ENCODE data around the gene TP53AIP1.

TP53AIP1 gene

GRCh38 chr11:128942272-128942612 is 429 bp downstream of the TP53AIP1 start:
- DNase-seq, result no peak

GRCh38 chr11:128941573-128942271 is 949 bp downstream of the TP53AIP1 start:
- no peak for DNase-seq

DNA sequence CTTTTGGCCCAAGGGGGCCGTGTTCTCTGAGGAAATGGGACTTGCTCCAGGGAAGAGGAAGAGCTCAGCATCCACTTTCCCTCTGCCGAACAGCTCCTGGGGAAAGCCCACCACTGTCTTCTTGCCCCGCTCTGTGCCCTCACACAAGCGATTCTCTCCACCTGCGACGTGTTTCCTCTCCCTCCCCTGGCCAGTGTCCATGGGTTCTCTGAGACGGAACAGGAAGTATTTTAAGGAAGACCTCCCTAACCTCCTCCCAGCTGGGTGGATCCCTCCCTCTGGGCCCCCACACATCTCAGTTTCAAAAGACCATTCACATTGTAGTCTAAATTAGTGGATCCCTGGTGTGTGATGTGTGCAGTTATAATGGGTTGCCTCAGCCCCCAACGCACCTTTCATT is 1.6 kb downstream of the TP53AIP1 start:
- DNase-seq, result no peak

DNA sequence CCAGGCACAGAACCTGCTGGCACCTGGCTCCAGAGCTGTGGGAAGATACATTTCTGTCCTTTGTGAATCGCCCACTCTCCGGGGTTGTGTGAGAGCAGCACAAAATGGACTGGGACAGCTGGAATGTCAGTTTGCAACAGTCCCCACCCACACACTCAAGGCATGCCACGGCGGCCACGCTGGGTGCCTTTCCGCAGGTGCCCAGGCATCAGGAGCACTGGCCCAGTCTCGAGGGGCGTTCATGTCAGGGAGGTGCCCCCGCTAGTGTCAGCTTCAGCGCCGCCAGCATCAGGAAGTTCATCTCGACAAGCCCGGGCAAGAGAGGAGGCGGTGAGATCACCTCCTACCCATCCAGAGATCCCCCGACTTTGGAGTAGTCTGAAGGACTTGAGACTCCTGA is 2.1 kb downstream of the TP53AIP1 start:
- no peak for DNase-seq

GRCh38 chr11:128940156-128940555 is 2.5 kb downstream of the TP53AIP1 start:
- DNase-seq, result no peak

GRCh38 chr11:128939591-128939990 is 3.1 kb downstream of the TP53AIP1 start:
- DNase-seq, result no peak

- DNase-seq, result no peak
These were observed 4.3 kb downstream of the TP53AIP1 start for GRCh38 chr11:128938156-128938885.

- no peak for DNase-seq
These were observed 5.2 kb downstream of the TP53AIP1 start for GRCh38 chr11:128937480-128937879.

GRCh38 chr11:128936606-128937251 is 5.9 kb downstream of the TP53AIP1 start:
- DNase-seq, result no peak

GRCh38 chr11:128934926-128935325 is 7.7 kb downstream of the TP53AIP1 start:
- no peak for DNase-seq

DNA sequence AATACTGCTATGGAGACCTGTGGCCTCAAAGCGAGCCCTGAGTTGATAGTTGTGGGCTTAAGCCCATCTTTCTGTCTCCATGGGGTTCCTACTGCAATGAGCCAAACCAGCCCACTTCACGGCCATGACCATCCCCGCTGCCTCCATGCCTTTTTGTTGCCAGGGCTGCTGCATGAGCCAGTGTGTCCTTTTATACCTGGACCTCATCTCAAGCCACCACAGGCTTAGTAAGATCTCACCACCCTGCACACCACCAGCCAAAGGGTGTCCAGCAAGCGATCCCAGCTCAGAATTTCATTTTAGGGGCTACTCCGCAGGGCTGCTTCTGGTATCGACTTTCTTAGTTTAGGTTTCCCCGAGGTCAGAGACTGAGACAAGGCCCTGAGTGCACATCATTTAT is 8.3 kb downstream of the TP53AIP1 start:
- DNase-seq, result no peak

GRCh38 chr11:128933481-128934178 is 9.0 kb downstream of the TP53AIP1 start:
- no peak for DNase-seq

- DNase-seq, result no peak
These were observed 11.0 kb downstream of the TP53AIP1 start for GRCh38 chr11:128931668-128932067.

GRCh38 chr11:128931066-128931465 is 11.6 kb downstream of the TP53AIP1 start:
- DNase-seq, result no peak

DNA sequence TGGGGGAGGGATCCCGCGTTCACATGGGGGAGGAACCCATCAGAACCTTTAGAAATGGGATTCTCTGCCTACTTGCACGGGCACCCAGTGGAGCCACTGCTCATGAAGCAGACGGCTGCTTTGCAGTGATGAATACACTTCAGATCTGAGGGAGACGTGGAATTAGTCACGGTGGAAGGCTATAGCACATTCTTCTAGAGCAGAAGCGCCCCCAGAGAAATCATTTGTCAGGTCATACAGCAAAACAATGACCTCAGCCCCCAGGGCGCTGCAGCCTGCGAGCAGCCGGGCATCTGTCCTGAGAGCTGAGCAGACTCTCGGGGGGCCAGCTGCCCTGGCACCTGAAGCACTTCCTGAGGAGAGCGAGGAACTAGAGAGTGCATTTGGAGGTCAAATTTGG is 12.7 kb downstream of the TP53AIP1 start:
- no peak for DNase-seq

DNA sequence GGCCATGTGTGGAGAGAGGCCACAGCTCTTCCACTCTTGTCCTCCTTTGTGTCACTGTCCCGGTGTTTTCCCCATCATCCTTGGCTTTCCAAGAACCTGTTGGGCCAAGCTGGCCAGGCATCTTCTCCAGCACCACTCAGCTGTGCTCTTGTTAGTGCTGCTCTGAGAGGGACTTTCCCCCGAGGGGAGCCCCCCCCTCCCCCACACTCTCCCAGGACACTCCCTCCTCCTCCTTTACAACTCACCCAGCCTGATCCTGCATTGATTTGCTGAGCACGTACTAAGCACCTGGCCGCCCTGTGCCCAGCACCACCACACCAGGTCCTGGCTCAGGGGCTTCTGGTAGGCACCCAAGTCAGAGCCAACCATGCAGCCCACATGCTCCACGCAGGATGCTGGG is 13.2 kb downstream of the TP53AIP1 start:
- DNase-seq, result no peak

DNA sequence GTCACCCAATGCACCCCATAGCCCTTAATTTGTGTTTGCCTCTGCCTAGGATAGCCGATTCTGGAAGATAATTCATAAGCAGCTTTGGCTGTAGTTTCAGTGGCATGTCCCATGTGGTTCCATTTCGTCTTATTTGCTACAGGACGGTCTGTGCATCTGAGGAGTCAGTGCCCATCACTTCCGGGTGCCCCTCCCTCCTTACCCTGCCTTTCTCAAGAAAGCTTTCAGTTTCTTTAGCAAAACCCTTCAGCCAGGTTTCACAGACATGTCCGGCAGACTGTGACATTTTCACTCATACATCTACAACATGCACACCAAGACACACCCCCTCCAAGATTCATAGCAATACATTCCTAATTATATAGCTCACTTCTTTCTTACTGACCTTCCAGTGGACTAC is 14.3 kb downstream of the TP53AIP1 start:
- DNase-seq, result no peak

- no peak for DNase-seq
These were observed 14.9 kb downstream of the TP53AIP1 start for GRCh38 chr11:128927683-128928336.

DNA sequence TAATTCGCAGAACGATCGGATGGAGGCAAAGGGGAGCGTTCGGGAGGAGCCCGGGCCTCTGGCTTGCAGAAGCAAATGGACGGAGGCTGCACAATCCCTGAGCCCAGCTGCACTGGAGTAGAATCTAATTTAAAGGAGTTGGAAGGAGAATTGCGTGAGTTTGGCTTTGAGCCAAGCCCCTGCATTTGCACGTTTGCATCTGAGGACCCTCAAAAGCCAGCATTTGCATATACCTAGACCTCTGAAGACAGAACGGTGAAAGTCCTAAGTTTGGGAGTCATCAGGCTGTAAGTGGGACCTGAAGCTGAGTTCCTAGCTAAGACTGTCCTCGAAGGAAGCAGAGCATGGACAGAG is 15.6 kb downstream of the TP53AIP1 start:
- DNase-seq, result no peak

DNA sequence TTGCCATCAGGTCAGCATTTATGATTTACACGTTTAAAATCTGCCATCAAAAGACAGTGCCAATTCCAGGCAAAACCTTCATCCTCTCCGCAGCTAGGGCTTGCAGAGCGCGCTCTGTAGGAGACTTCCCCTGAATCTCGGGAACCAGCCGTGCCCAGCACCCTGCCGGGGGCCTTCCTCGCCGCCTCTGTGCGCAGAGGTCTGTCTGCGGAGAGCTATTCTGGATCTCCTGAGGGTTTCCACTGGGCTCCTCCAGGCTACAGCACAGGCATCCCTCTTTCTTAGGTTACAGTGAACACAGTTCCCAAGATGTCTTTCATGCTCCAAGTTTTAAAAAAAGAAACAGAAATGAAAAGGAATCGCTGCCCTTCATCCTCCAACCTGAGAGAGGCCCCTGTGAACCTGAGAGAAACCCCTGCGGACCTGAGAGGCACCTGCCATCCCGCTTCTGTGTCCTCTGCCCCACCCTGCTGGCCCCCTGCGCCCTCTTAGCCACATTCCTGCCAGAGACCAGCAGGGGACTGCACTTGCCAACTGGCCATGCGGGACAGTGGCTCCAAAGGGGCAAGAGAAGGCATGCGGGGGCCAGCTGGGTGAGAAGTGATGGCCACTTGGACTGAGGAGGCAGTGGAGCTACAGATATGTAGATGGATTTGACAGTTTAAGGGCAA is 16.1 kb downstream of the TP53AIP1 start:
- DNase-seq, result no peak

- DNase-seq, result no peak
These were observed 16.7 kb downstream of the TP53AIP1 start for GRCh38 chr11:128926000-128926399.

DNA sequence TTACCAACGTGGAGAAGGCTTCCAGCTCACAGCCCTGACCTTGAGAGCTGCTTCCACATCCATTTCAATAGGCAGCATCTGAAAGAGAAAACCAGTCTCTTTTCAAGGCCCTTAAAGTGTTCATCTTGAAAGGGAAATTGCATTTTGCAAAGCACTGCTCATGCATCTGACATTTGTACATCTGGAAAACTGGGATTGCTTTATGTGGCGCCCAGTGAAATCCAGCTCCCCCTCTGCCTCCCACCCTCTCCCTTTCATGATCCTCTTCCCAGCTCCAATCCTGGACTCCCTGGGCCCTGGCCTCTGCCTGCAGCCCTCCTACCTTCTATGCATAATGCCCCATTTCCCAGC is 17.4 kb downstream of the TP53AIP1 start:
- no peak for DNase-seq
